Uterus (tissue), 4 donors: ENCODE measurements around the gene TFB1M. TPM values are rescaled to one million over a fixed set of nuclear protein-coding genes. Genes with fewer than 3 reads are reported as not detected.

ENCODE experiments used
- DNase-seq, 2 donors: peaks; one replicate each; pipeline ENCODE4 v3.0.0-alpha.2; 2019 to 2020
- H3K27ac ChIP-seq, 2 donors: fragments of 200-600 bp; sonication (generic); 1 replicate in 1 of 2; 2 replicates in 1 of 2; pipeline ENCODE4 v1.5.1; 2016 to 2018
- H3K27me3 ChIP-seq, 2 donors: fragments of 200-600 bp; sonication (generic); one replicate each; pipeline ENCODE4 v1.5.1; 2018 to 2019; ENCODE audit warnings: control low read depth in 1 of 2
- H3K36me3 ChIP-seq, 2 donors: fragments of 200-600 bp; sonication (generic); one replicate each; pipeline ENCODE4 v1.5.1; 2019; ENCODE audit warnings: control low read depth in 1 of 2
- H3K4me1 ChIP-seq, 2 donors: fragments of 200-600 bp; sonication (generic); one replicate each; pipeline ENCODE4 v1.5.1; 2018 to 2019; ENCODE audit warnings: control low read depth in 1 of 2
- H3K4me3 ChIP-seq, 2 donors: fragments of 200-600 bp; sonication (generic); 1 replicate in 1 of 2; 2 replicates in 1 of 2; pipeline ENCODE4 v1.5.1; 2018 to 2019; ENCODE audit warnings: mild to moderate bottlenecking in 1 of 2
- H3K9me3 ChIP-seq, 2 donors: fragments of 200-600 bp; sonication (generic); one replicate each; pipeline ENCODE4 v1.5.1; 2019; ENCODE audit warnings: control low read depth in 1 of 2
- CTCF ChIP-seq, 4 experiments: fragments of 200-600 bp in 2 of 4; fragments of 450-650 bp in 2 of 4; sonication (generic) in 2 of 4; IDR thresholded peaks; one replicate each; pipeline ENCODE4 v1.5.1; 2016 to 2019; ENCODE audit warnings: antibody characterized with exemption in 4 of 4, mild to moderate bottlenecking in 2 of 4, moderate library complexity in 1 of 4
- POLR2A ChIP-seq, 2 donors: fragments of 450-650 bp; IDR thresholded peaks; one replicate each; pipeline ENCODE4 v1.6.1; 2016; ENCODE audit warnings: antibody characterized with exemption in 2 of 2, mild to moderate bottlenecking in 1 of 2, moderate library complexity in 1 of 2
- intact Hi-C: fragments of 100-400 bp; cut with DNase I; formaldehyde crosslinking; loops from one replicate; pipeline ENCODE4 v1.15.1; 2023; ENCODE audit warnings: low total_unique reads
- total RNA-seq, 4 donors: library from RNA; depleted of rRNA in 3 of 4; stranded (reverse); fragments of >200 nt in 3 of 4; gene quantifications; one replicate each; pipeline versions ENCODE4 v1.1.0 to v1.2.4, GENCODE V29; 2014 to 2023
- donor health status: DM: yes; HTN: yes; CAD: no.

Gene TFB1M
- total RNA-seq, 4 donors from 2014 or later = 0.59 to 46.1 (median 20.9) TPM

- H3K36me3 ChIP-seq = no peaks in the 10 kb centered on the region
- no peak overlapping the region for H3K4me3 ChIP-seq
- DNase-seq = no peak
- H3K4me1 ChIP-seq = no peaks in the 10 kb centered on the region
- H3K9me3 ChIP-seq = no peaks in the 10 kb centered on the region
- no peaks in the 10 kb centered on the region for H3K27me3 ChIP-seq
- TF ChIP-seq CTCF (IDR thresholded peaks at IDR 0.05) (no peak), POLR2A (IDR thresholded peaks at IDR 0.05) (no peak)
- intact Hi-C loops = no loop called here
- no peak overlapping the region for H3K27ac ChIP-seq
These were observed 19.1 kb upstream of the TFB1M start for GRCh38 chr6:155333414-155333813.

- Histone ChIP-seq H3K9me3 (no peaks in the 10 kb centered on the region), H3K4me1 (no peaks in the 10 kb centered on the region), H3K27ac (no peak overlapping the region), H3K27me3 (no peaks in the 10 kb centered on the region), H3K36me3 (no peaks in the 10 kb centered on the region), H3K4me3 (no peak overlapping the region)
- DNase-seq = no peak
- TF ChIP-seq CTCF (IDR thresholded peaks at IDR 0.05) = no peak
- no peak for TF ChIP-seq POLR2A (IDR thresholded peaks at IDR 0.05)
- intact Hi-C loops = no loop called here
These were observed 16.6 kb upstream of the TFB1M start for GRCh38 chr6:155330922-155331321.

GRCh38 chr6:155330133-155330734 lies 15.9 kb upstream of the TFB1M start:
- Histone ChIP-seq H3K27ac (no peak overlapping the region), H3K36me3 (no peaks in the 10 kb centered on the region), H3K4me1 (no peaks in the 10 kb centered on the region), H3K9me3 (no peaks in the 10 kb centered on the region), H3K27me3 (no peaks in the 10 kb centered on the region), H3K4me3 (no peak overlapping the region)
- TF ChIP-seq CTCF (IDR thresholded peaks at IDR 0.05) (no peak), POLR2A (IDR thresholded peaks at IDR 0.05) (no peak)
- intact Hi-C loops = no loop called here
- no peak for DNase-seq

- TF ChIP-seq CTCF (IDR thresholded peaks at IDR 0.05) (no peak), POLR2A (IDR thresholded peaks at IDR 0.05) (no peak)
- intact Hi-C loops = no loop called here
These were observed 15.3 kb upstream of the TFB1M start for GRCh38 chr6:155329460-155330132.

More at GRCh38 chr6:155329460-155330132, 15.3 kb upstream of the TFB1M start:
- H3K4me3 ChIP-seq = no peak overlapping the region
- H3K36me3 ChIP-seq = no peaks in the 10 kb centered on the region
- no peak for DNase-seq
- no peaks in the 10 kb centered on the region for H3K4me1 ChIP-seq
- H3K9me3 ChIP-seq = no peaks in the 10 kb centered on the region
- no peaks in the 10 kb centered on the region for H3K27me3 ChIP-seq
- no peak overlapping the region for H3K27ac ChIP-seq
